Measurements from ENCODE around the gene PSME4.
"Not testable (repeated sequence)": the region's sequence is repeated elsewhere in the genome, so short reads cannot be mapped to it uniquely, and the experiment has no call there.

Gene PSME4

DNA sequence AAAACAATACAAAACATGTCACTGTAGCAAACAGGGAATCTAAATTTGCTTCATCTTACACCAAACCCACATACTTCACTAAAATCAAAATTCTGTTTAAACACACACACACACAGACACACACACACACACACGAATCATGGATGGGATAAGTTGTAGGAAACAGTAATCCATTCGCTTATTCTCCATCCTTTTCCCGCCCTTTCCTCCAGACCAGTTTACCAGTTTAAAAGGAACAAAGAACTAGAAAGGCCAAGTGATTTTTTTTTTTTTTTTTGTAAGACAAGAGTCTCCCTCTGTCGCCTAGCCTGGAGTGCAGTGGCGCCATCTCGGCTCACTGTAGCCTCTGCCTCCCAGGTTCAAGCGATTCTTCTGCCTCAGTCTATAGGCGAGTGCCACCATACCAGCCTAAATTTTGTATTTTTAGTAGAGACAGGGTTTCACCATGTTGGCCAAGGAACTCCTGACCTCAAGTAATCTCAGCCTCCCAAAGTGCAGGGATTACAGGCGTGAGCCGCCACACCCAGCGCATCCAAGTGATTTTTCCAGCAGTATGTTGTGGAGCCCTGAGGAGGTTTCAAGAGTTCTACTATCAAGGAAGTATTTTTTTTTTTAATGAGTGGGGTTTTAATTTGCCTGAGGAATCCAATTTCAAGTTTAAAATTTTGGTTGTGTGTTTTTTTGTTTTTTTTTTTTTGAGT, 5.7 kb downstream of the PSME4 start:
- no peak for DNase-seq

DNA sequence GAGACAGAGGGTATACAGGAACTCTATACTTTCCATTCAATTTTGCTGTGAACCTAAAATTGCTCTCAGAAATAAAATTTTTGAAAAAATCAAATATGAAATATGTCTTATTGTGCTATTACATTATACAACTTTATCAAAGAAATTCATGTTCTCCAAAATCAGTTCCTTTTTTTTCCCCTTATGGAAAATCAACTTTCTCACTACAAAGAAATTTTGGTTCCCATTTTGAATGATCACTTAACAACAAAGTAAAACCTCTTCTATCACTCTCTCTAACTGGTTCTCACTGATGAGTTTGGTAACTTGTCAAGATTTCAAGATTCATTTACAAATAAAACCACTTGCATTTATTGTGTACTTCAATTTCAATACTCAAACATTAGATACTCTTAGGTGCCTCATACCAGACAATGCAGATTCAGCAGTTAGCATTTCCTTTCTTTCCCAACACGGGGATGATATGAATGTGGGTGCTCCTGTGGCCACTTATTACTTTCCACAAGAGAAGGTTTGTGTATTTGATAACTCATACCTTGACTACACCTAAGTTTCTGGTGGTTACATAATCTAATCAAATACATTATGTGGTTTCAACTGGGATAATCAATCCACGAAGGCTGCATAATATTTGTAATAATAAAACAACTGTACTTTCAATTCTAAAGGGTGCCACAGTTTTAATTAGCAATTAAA, 6.4 kb downstream of the PSME4 start:
- no peak for DNase-seq

DNA sequence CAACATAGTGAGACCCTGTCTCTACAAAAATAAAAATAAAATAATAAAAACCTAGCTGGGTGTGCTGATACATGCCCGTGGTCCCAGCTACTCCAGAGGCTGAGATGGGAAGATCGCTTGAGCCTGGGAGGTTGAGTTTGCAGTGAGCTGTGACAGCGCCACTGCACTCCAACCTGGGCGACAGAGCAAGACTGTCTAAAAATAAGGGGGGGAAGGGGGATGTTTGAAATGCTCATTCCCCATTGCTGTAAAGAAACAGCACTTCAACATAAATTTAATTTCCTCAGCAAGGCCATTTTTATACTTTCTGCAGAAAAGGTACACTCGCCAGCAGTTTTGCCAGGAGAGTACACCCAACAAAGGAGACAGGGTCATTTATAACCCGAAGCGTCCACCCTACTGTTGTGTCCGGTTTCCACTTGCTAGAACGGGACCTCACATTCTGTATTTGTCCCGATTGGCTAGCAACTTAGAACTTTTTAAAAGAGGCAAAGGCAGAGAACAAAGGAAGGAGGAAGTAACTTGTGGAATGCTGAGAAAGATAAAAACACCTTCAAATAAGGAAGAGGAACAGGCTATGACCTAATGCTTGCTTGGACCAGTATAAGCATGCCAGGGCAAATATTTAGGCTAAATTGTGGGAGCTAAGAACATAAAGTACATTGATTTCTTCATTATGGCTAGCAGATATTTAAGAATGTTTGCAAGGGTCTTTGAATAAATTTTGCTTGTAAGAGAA, 9.1 kb downstream of the PSME4 start:
- DNase-seq, result not testable (repeated sequence)

DNA sequence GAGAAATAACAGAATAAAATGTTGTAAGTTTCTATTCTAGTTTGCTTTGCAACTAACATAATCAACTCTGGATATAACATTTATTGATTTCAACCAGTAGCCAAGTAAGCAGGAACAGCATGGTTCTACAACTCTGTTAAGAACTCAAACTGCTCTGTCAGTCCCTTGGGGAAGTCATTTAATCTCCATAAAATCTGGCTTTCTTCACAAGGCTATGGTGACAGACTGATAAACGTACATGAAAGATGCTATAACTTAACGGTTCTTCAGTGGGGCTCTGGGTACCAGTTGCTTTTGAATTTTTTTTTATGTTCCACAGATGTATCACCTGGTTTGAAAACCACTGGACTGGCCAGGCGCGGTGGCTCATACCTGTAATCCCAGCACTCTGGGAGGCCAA, 10.3 kb downstream of the PSME4 start:
- DNase-seq, result no peak

DNA sequence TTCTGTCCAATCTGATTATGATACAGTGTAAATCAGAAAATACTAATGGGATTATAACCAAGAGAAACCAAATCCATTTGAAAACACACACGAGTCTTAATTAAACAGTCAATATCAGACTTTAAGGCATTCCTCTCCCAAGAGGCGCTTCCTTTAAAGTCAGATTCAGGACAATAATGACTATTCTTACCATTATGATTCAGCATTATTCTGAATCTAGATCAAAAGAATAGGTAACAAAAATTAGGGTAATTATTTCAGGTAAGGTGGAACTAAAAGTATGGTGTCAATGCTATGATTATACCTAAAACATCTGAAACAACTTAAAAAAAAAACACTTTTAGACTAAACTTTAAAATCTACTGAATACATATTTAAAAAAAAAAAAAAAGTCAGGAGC, 12.3 kb downstream of the PSME4 start:
- no peak for DNase-seq

DNA sequence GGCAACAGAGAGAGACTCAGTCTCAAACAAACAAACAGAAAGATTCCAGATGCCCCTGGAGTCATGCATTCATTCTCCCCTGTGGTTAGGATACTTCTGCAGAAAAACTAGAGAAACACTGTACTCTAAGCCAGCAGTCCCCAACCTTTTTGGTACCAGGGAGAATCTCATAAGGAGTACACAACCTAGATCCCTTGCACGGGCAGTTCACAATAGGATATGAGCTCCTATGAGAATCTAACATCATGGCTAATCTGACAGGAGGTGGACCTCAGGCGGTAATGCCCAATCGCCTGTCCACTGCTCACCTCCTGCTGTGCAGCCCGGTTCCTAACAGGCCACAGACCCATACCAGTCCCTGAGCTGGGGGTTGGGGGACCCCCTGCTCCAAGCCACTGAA, 18.3 kb downstream of the PSME4 start:
- DNase-seq, result no peak

DNA sequence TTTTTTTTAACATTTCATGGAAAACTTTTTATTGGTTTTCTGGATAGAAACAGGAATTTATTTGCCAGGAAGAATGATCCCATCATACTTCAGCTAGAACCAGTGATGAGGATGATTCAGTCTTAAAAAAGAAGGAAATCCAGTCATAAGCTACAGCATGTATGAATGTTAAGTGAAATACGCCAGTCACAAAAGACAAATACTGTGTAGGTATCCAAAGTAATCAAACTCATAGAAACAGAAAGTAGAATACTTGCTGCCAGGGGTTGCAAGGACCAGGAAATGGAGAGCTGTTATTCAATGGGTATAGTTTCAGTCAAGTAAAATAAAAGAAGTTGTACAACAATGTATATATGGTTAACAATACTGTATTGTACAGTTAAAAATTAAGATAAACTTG, 21.3 kb downstream of the PSME4 start:
- no peak for DNase-seq

DNA sequence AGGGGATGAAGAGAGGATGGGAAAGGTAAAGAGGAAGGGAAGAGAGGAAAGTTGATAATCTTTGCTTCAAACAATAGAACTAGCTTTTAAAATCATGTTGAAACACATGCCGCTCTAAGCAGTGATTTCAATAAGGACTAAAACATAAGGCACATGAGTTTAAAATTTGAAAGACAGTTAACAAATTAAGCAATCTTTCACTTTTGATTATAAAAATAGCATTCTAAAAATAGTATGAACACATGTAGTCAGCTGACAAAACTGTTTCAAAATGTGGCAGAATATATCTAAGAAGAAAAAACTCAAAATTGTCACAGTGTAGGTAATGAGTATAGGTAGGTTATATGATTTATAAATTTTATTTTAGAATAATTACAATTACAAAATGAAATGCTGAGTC, 25.3 kb downstream of the PSME4 start:
- DNase-seq, result no peak

DNA sequence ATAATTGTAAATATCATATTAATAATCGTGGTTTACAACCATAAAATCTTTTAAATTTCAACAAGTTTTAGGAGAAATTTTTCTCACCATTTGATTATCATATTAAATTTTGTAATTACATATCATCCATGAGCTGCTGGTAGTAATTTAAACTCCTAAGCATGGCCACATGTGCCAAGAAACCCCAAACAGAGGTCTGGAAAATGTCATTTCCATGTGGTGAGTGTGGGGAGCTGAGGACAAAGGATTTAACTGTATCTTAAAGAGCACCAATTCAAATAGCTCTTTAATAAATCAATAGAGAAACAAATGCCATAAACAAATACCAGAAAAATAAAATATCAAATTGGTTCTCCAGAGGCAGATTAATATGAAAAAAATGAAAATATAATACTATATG, 26.3 kb downstream of the PSME4 start:
- no peak for DNase-seq

DNA sequence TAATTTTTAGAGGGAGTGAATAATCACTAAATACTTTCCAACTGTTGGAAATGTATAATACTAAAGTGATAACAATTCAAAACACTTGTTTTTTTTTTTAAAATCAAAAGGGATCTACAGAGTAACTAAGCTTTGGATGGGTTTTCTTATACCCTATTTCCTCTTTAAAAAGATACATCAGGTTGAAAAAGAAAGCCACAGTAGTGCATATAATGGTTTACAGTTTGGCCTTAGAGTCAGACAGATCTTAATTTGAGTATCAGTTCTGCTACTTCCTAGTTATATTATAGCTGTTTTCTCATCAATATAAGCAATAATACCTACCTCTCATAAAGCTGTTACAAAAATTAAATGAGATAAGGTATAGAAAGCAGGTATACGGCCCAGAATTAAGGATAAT, 28.5 kb downstream of the PSME4 start:
- DNase-seq, result no peak

DNA sequence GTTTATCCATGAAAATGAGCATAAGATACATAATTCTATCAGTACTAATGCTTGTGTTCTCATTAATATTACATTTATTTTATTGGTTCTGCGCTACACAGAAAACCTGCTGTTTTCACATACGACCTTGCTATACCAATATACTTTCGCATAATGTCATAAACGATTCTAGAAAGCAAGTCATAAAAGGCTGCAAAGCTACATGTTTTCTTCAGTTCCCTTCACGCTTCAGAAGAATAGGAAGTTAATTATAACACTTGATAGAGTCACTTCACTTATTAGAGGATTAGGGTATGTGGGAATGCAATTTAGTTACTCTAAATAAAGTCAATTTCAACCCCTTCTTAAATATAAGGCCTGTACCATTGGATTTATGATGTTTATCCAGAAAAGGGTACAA, 29.0 kb downstream of the PSME4 start:
- DNase-seq, result no peak

DNA sequence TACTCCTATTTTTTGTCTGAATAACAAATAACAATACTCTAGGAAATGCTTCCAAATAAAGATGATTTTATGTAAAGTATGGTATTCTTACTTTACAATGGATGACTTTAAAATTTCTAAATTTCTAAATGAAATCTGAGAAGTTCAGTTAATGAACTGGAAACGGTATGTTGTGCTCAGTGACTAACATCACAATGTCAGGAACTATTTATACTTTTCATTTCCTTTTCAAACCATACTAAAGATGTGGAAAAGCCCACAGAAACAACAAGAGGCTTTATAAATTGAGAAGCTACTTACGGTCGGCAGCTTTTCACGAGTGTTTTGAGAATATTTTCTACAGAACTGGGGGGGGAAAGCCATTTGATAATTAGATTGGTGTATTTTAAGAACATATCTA, 31.1 kb downstream of the PSME4 start:
- no peak for DNase-seq

DNA sequence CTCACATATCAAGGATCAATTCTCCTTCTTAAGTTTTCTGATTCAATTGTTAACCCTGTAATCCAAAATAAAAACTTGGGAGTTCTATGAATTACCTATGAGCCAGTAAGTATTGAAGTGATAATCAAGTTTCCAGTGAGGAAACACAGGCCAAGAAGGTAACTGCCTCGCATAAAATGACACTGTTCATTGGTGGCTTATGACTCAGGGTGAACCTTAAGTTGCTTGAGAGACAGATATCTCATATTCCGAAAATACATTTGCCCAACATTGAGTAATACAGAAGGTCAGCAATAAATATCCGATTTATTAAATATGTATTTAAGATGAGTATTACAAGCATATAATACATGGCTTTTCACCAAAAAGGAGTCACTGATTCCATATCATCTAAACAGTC, 31.9 kb downstream of the PSME4 start:
- no peak for DNase-seq

DNA sequence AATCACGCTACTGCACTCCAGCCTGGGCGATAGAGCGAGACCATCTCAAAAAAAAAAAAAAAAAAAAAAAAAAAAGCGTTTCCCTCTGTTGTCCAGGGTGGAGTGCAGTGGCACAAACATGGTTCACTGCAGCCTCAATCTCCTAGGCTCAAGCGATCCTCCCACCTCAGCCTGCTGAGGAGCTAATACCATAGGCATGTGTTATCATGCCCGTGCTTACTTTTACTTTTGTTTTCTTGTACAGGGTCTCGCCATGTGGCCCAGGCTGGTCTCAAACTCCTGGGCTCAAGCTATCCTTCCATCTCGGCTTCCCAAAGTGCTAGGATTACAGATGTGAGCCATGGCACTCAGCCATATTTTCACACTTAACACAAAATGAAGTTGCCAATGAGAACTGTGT, 37.5 kb downstream of the PSME4 start:
- no peak for DNase-seq

DNA sequence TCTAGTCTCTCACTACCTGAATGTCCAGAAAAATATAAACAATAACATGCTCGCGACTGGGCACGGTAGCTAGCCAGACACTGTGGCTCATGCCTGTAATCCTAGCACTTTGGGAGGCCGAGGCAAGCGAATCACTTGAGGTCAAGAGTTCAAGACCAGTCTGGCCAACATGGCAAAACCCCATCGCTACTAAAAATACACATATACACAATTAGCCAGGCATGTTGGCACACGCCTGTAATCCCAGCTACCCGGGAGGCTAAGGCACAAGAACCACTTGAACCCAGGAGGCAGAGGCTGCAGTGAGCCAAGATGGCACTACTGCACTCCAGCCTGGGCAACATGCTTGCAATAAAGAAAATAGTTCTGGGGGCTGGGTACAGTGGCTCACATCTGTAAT, 44.5 kb downstream of the PSME4 start:
- not testable (repeated sequence) for DNase-seq

DNA sequence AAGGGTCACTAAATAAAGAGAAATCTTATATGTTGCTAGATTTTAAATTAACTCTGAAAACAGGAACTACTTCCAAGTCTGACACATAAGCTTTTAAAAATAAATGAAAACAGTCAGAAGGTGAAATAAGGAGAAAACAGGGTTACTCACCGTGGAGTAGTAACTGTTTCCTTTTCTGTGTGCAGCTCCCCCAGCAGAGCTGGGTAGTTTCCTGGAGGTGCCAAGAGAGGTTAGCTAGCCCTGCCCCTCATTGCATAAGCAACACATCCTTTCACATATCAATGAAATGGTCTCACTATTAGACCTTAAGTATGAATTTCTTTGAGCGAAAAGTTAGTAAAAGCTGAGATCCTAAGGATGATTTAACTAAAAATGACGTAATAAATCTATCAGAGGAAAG, 57.1 kb downstream of the PSME4 start:
- DNase-seq, result no peak

DNA sequence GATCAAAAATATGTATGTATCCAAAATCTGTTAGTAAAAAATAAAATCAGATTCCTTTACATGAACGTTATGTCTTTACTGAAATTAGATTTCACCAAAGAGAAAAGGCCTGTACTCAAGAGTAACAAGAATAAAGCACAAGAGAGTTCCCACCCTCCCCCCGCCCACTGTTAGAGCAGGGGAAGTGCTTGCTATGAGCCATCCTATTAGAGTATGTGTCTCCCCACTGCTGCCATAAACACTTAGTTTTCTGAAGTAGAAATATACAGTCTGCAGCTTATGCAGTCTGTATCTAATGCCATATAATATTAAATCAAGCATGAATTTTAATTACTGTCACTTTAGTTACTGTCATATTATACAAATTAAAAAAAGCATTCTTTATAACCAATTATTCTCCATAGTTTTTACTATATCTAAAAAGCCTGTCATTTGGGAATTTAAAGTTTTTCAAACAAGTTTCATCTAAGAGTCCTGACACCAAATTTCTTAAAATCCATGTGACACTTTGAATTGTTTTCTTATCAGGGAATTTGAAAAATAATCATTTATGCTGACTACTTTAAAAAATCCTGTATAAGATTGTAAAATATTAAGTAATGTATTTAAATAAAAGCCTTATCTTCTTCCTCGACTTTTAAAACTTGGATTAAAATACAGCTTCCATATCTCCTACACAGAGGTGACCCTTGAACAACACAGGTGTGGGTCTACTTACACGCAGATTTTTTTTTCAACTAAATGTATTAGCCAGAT, 59.2 kb downstream of the PSME4 start:
- no peak for DNase-seq

DNA sequence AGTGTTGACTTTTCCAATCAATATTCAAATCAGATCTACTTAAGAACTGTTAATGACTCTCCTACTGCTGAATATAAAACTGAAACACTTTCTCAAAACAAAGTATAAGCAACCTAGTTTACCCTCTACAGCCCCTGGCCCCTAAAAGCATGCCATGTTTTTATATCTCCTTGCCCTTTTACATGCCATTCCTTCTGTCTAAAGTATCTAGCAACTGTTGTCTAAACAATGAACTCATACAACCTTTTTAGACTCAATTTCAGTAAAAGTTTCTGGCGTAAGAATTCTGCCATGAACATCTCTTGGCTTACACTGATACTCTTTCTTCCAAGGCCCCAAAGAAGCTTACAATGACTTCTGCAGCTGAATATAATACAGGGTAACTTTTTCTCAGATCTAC, 63.2 kb downstream of the PSME4 start:
- no peak for DNase-seq

DNA sequence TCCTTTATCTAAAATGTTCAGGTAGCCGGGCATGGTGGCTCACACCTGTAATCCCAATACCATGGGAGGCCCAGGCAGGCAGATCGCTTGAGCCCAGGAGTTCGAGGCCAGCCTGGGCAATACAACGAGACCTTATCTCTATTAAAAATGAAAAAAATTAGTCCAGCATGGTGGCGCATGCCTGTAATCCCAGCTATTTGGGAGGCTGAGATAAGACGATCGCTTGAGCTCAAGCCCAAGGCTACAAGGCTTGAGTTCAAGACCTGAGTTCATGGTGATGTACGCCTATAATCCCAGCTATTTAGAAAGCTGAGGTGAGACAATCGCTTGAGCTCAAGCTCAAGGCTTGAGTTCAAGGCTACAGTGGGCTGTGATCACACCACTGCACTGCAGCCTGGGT, 65.4 kb downstream of the PSME4 start:
- no peak for DNase-seq

DNA sequence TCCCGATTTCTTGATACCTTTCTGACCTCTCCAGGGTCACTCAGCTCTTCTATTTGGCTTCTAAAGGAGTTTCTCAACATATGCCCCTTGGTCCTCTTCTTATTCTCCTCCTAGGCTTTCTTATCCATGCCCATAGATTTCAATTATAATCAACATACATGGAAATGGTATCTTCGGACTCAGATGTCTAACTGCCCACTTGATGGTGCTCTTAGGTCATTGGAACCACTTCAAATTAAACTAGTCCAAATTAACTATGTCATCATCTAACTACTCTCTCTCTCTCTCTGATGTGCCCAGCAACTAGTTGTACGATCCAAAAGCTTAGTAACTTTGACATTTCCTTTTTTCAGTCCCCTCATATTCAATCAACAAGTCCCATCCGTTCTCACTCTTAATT, 67.8 kb downstream of the PSME4 start:
- no peak for DNase-seq

DNA sequence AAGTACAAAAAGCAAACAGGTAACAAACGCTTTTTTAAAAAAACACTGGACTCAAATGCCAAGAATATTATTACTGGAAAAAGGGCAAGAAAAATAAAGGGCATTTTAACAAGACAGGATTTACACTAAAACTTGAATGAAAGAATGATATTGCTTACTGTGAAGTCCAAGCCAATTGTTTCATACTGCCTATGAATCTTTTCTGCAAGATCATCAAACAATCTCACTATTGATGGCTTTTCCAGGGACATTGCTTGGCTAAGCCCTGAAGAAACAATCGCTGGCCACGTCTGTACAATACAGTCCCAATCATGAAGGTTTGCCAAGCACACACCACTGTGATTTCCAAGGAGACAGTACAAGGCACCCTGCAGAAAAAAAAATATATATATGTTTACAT, 69.6 kb downstream of the PSME4 start:
- no peak for DNase-seq

DNA sequence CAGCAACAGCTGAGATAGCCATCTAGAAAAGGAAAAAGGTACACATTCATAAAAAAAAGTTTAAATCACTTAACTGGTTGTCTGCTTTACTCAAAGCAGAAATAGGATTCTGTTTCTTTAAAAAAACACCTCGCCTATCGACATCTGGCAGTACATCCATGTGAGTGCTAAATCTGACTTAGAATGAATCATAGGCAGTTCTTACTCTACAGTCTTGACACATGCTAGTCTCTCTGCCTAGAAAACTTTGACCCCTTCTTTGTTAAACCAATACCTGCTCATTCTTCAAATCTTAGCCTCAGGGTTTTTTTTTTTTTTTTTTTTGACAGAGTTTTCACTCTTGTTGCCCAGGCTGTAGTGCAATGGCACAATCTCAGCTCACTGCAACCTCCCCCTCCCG, 73.9 kb downstream of the PSME4 start:
- no peak for DNase-seq

Data from COR-L47 (cell line).